ENCODE results near the gene DDX5. TPM values are rescaled to one million over a fixed set of nuclear protein-coding genes. Genes with fewer than 3 reads are reported as not detected.

DDX5 gene
- total RNA-seq, 1 experiment from 2014 or later, result 869 TPM

GRCh38 chr17:64455993-64456885, 49.9 kb downstream of the DDX5 start:
- Histone ChIP-seq H3T11ph (ENCODE audit: low read length) (no peak overlapping the region), H3K27me3 (ENCODE audit: insufficient read depth, low read length) (no peaks in the 10 kb centered on the region), H3K18ac (ENCODE audit: insufficient read length, low read depth, low read length) (no peak overlapping the region), H2BK5ac (ENCODE audit: insufficient read length, low read length) (no peak overlapping the region), H2BK20ac (ENCODE audit: low read depth, low read length, poor library complexity, severe bottlenecking) (no peak overlapping the region), H3K9me3 (ENCODE audit: control insufficient read depth, low read depth, low read length) (no peaks in the 10 kb centered on the region), H2AK5ac (ENCODE audit: insufficient read length, low read length) (no peak overlapping the region), H4K5ac (ENCODE audit: insufficient read length, low read depth, low read length) (no peak overlapping the region), H3K23ac (ENCODE audit: insufficient read length, low read depth, low read length) (no peak overlapping the region), H2BK15ac (ENCODE audit: low read depth, low read length) (no peak overlapping the region), H3K4me2 (ENCODE audit: insufficient read depth, insufficient read length, low read length) (no peak overlapping the region), H2BK12ac (ENCODE audit: insufficient read length, low read depth, low read length) (no peak overlapping the region), H3K23me2 (ENCODE audit: insufficient read length, low read depth, low read length, poor library complexity, severe bottlenecking) (no peaks in the 10 kb centered on the region), H4K20me1 (ENCODE audit: control insufficient read depth, insufficient read depth, insufficient read length) (no peaks in the 10 kb centered on the region), H3K4ac (ENCODE audit: low read depth, low read length) (no peak overlapping the region), H4K91ac (ENCODE audit: insufficient read length, low read depth, low read length) (no peak overlapping the region), H3K9ac (ENCODE audit: extremely low read depth, insufficient read length, low read length) (no peak overlapping the region), H3K56ac (ENCODE audit: insufficient read length, low read depth, low read length) (no peak overlapping the region), H4K8ac (replicated peaks; ENCODE audit: insufficient read length, low read depth, low read length) (no peak overlapping the region), H3K79me1 (ENCODE audit: insufficient read depth, low read depth, low read length, poor library complexity, severe bottlenecking) (no peaks in the 10 kb centered on the region), H3K79me2 (ENCODE audit: insufficient read depth, low read length) (no peaks in the 10 kb centered on the region), H3K4me1 (ENCODE audit: insufficient read depth, low read length) (no peaks in the 10 kb centered on the region), H2AFZ (ENCODE audit: low read length) (no peak overlapping the region), H3K27ac (ENCODE audit: insufficient read length, low read depth, low read length) (no peak overlapping the region), H2BK120ac (ENCODE audit: low read depth, low read length, poor library complexity, severe bottlenecking) (no peak overlapping the region), H3K14ac (ENCODE audit: insufficient read depth, low read length) (no peak overlapping the region)
- no peaks in the 10 kb centered on the region for H3K27me3 Mint-ChIP-seq (ENCODE audit: low read depth)
- DNase-seq, result no peak
- TF ChIP-seq CTCF (conservative IDR thresholded peaks at IDR 0.05), result no peak
- H3K4me1 Mint-ChIP-seq, result no peaks in the 10 kb centered on the region
- H3K9me3 Mint-ChIP-seq, result no peaks in the 10 kb centered on the region
- H3K27ac Mint-ChIP-seq, result no peak overlapping the region
- WGBS (ENCODE audit: extremely low coverage, insufficient read length, low lambda C conversion rate), result no CpG with 5 or more reads among the region's 8 CpGs
- no peaks in the 10 kb centered on the region; a peak in 1 of 7 replicates for H3K36me3 Mint-ChIP-seq (ENCODE audit: insufficient read depth in 1 of 3, low read depth in 3 of 3)
- H3K4me3 Mint-ChIP-seq, result no peak overlapping the region
